Frontal cortex (tissue), 4 donors: Measurements from ENCODE around the gene VTI1A. TPM values are rescaled to one million over a fixed set of nuclear protein-coding genes. Genes with fewer than 3 reads are reported as not detected.

Experiments
- DNase-seq, 2 donors: peaks; one replicate each; pipeline ENCODE4 v3.0.0; 2012; ENCODE audit warnings: low spot score in 2 of 2
- FAIRE-seq: peaks from 2 replicates; lab custom pipeline; 2012; peaks lifted over from hg19 to GRCh38; lab: Jason Lieb, UNC
- total RNA-seq: library from RNA; depleted of rRNA; stranded (reverse); fragments of >200 nt; gene quantifications from one replicate; pipeline ENCODE4 v1.2.3, GENCODE V29; 2014
- donor health status: control.
- donor health status: control.
- donor health status: control.

The VTI1A gene
- total RNA-seq, 1 donor from 2014 or later = 48.1 TPM

- DNase-seq = no peak
- FAIRE-seq = no peak
Measured at GRCh38 chr10:112658900-112659638, 212.1 kb downstream of the VTI1A start.

- no peak for DNase-seq
- FAIRE-seq = no peak
Measured at GRCh38 chr10:112663234-112664125, 216.5 kb downstream of the VTI1A start.

GRCh38 chr10:112666094-112666493, 219.1 kb downstream of the VTI1A start:
- FAIRE-seq = no peak

DNA sequence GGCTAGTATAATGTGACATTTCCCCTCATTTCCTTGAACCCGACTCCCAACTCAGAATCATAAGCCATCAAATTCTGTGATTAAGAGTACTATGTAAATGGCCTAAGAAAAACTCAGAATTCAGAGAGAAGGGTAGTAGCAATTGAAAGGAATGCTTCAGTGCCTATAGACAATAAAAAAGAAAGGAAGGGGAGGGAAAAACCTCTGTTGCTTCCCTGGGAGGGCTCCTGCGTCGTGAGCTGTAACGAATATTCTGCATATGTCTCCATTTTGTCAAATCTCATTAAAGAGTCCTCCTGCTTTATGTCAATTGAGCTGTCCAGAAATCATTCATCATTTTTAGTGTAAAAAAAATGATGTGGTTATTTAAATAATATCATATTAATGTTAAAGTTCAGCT, 223.0 kb downstream of the VTI1A start:
- FAIRE-seq (no peak), DNase-seq (no peak)

More at GRCh38 chr10:112666094-112666493, 219.1 kb downstream of the VTI1A start:
- no peak for DNase-seq

DNA sequence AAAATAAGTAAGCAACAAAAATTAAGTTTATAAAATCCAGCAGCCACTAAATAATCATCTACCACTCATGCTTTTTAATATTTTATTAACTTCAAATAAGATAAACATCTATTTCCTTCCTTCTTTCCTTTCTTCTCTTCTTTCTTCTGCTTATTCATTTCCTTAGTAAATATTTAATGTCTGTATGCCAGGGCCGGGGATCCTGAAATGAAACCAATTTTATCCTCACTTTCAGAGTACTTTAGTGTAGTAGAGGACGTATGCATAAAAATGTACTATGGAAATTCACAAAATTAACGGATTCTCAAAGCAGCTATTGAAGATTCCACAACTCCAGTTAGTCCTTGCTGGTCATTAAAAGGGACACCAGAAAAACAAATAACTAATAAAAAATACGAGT, 224.7 kb downstream of the VTI1A start:
- FAIRE-seq = no peak
- DNase-seq = no peak

DNA sequence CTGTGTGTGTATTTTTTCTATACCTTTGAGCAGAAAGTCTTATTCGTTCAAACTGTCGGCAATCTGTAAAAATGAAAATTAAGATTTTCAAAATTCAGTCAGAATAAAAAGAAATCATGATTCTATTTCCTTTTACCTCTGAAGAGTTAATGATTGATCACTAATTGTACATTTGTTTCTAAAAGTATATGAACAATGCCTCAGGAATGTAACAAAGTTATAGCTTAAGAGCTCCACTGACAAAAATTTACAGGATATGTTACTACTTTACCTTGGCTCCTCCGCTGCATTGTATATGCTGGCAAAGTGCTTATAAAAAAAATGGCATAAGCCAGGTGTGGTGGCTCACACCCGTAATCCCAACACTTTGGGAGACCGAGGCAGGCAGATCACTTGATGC, 225.7 kb downstream of the VTI1A start:
- no peak for DNase-seq
- no peak for FAIRE-seq

- FAIRE-seq (no peak), DNase-seq (no peak)
Measured at GRCh38 chr10:112675560-112676083, 228.6 kb downstream of the VTI1A start.

- DNase-seq (no peak), FAIRE-seq (no peak)
Measured at GRCh38 chr10:112677689-112678088, 230.7 kb downstream of the VTI1A start.

GRCh38 chr10:112678581-112678980, 231.6 kb downstream of the VTI1A start:
- DNase-seq (no peak), FAIRE-seq (no peak)

DNA sequence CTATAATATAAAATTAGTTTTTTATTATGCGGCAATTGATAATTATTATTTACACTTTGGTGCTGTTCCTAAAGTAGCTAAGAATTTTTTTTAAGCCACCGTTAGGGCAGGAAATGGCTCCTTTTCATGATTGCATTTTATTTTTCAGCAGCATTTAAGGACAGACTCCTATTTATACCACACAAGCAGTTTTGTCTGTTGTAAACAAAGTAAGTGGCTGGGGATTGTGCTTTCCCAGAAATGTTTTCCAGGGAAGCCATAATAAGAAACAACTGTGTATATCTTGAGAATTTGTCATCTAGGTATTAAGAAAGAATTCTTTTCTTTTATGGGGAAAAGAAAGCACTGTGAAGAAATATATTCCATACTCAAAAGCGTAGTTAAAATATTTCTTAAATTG, 232.0 kb downstream of the VTI1A start:
- DNase-seq = no peak
- no peak for FAIRE-seq

DNA sequence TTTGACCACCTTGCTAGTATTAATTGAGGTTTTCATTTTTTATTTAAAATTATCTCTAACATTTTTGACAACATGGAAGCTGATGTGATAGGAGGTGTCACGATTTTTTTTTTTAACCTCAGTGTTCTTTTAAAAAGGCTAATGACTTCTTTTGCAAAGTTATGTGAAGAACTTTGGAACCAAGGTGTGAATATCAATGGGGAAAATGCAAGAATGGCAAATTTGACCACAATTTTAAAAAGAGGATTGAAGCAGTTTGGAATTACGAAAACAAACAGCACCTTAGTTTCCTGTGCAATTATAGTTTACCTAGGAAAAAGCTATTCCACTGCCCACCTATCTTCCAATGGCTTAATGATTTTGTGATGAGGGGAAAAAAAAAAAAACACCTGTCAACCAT, 232.4 kb downstream of the VTI1A start:
- FAIRE-seq = no peak
- DNase-seq = no peak

DNA sequence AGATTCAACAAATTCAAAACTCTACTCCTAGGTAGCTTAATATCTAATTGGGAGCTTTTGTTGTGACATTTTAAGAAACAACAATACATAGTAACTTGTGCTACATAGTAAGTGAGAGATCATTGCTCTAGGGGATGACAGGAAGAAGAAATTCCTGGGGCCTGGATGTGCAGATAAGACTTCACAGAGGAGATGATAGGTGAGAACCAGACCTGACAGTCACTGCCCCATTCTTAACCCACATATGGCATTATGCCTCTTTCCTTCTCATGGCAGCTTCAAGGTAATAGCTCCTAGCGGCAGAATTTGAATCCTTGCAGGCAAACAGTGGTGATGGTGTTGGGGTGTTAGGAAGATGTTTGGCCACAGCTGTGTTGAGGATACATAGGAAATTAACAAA, 233.6 kb downstream of the VTI1A start:
- FAIRE-seq (no peak), DNase-seq (no peak)

GRCh38 chr10:112687647-112688046, 240.6 kb downstream of the VTI1A start:
- DNase-seq = no peak
- no peak for FAIRE-seq

GRCh38 chr10:112689327-112690072, 242.5 kb downstream of the VTI1A start:
- no peak for FAIRE-seq

DNA sequence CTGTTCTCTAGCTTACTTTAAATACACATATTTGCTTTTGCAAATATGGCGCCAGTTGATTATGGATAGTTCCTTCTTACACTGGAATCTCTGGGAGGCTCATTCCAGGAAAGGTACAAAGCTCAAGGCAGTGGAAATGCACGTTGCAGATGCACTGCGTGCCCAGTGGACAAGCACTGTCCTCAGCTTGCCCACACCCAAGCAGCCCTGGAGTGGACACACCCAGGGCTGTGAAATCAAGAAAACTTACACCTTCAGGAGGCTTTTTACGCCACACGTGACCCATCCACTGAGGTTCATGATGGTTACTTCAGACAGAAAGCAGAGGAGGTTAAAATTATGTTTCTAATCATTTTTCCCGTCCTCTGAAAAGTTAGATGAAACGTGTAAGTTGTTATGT, 248.5 kb downstream of the VTI1A start:
- FAIRE-seq (no peak), DNase-seq (no peak)

More at GRCh38 chr10:112689327-112690072, 242.5 kb downstream of the VTI1A start:
- DNase-seq = no peak

- no peak for FAIRE-seq
- no peak for DNase-seq
Measured at GRCh38 chr10:112696592-112696991, 249.6 kb downstream of the VTI1A start.

GRCh38 chr10:112698133-112698817, 251.3 kb downstream of the VTI1A start:
- DNase-seq (no peak), FAIRE-seq (no peak)

DNA sequence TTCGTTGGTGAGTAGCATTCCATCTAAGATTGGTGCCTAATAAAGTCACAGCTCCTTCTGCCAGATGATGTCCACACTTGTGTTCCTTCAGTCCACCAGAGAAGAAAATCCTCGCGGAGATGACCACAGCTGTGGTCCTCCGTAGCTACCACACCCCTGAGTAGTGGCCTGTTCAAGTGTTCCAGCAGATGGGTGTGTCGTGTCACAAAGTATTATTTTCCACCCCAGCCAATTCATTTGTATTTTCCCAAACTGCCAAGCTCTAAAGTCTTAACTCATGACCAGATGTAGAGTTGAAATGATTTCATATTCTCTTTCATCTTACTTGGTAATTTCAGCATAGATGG, 251.8 kb downstream of the VTI1A start:
- FAIRE-seq (no peak), DNase-seq (no peak)

DNA sequence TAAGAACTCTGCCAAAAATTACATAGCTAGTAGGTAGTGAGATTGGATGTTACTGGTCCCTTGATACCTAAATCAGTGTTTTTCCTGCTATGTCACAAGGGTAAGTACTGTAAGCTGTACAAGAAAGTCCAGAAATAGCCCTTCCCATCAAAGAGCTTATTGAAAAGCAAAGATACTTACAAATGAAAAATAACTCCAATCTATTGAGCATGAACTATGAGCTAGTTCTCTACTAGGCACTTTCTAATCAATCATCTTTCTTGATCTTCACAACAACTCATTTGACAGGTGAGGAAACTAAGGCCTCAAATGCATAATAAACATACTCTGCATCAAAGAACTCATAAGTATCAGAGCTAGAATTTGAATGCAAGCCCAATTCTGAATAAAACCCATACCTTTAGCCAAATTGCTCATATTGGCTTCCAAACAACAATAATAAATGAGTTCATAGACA, 253.2 kb downstream of the VTI1A start:
- DNase-seq (no peak), FAIRE-seq (no peak)
